ENCODE results near the gene PSMC5.

DNA sequence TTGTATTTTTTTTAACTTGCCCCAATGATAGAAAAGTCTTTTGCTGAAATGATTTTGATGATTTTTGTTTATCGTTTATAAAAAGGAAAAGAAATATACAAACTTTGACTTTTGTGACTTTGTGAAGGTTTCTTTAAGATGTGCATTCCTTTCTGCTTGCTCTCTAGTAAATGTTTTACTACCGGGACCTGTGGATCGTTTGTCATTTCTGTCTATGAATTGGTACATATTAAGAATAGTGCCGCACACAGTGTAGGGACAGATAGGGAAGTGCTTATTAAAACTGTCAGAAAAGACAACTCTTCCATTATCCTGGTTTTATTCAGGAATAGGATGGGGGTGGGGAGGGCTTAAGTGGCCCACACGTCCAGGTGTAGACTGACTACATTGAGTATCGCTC lies 8.1 kb upstream of the PSMC5 start:
- TF ChIP-seq, protein P1, sequence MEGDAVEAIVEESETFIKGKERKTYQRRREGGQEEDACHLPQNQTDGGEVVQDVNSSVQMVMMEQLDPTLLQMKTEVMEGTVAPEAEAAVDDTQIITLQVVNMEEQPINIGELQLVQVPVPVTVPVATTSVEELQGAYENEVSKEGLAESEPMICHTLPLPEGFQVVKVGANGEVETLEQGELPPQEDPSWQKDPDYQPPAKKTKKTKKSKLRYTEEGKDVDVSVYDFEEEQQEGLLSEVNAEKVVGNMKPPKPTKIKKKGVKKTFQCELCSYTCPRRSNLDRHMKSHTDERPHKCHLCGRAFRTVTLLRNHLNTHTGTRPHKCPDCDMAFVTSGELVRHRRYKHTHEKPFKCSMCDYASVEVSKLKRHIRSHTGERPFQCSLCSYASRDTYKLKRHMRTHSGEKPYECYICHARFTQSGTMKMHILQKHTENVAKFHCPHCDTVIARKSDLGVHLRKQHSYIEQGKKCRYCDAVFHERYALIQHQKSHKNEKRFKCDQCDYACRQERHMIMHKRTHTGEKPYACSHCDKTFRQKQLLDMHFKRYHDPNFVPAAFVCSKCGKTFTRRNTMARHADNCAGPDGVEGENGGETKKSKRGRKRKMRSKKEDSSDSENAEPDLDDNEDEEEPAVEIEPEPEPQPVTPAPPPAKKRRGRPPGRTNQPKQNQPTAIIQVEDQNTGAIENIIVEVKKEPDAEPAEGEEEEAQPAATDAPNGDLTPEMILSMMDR (IDR thresholded peaks at IDR 0.05): no peak
- TF ChIP-seq SMAD4 (CRISPR knock-in tag; IDR thresholded peaks at IDR 0.05) (no peak), ZNF232 (CRISPR knock-in tag; IDR thresholded peaks at IDR 0.05) (no peak), KAT7 (CRISPR knock-in tag; IDR thresholded peaks at IDR 0.05; ENCODE audit: borderline replicate concordance) (no peak), RELA (CRISPR knock-in tag; IDR thresholded peaks at IDR 0.05; ENCODE audit: borderline replicate concordance) (no peak), NR2C2 (CRISPR knock-in tag; IDR thresholded peaks at IDR 0.05) (no peak), NR3C1 (CRISPR knock-in tag; conservative IDR thresholded peaks at IDR 0.05; ENCODE audit: low read depth) (no peak)
- TF ChIP-seq, protein P2, sequence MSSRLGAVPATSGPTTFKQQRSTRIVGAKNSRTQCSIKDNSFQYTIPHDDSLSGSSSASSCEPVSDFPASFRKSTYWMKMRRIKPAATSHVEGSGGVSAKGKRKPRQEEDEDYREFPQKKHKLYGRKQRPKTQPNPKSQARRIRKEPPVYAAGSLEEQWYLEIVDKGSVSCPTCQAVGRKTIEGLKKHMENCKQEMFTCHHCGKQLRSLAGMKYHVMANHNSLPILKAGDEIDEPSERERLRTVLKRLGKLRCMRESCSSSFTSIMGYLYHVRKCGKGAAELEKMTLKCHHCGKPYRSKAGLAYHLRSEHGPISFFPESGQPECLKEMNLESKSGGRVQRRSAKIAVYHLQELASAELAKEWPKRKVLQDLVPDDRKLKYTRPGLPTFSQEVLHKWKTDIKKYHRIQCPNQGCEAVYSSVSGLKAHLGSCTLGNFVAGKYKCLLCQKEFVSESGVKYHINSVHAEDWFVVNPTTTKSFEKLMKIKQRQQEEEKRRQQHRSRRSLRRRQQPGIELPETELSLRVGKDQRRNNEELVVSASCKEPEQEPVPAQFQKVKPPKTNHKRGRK (CRISPR knock-in tag; IDR thresholded peaks at IDR 0.05; ENCODE audit: borderline replicate concordance): no peak
- TF ChIP-seq, protein P3, sequence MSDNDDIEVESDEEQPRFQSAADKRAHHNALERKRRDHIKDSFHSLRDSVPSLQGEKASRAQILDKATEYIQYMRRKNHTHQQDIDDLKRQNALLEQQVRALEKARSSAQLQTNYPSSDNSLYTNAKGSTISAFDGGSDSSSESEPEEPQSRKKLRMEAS (CRISPR knock-in tag; IDR thresholded peaks at IDR 0.05): no peak
- TF ChIP-seq, protein P4, sequence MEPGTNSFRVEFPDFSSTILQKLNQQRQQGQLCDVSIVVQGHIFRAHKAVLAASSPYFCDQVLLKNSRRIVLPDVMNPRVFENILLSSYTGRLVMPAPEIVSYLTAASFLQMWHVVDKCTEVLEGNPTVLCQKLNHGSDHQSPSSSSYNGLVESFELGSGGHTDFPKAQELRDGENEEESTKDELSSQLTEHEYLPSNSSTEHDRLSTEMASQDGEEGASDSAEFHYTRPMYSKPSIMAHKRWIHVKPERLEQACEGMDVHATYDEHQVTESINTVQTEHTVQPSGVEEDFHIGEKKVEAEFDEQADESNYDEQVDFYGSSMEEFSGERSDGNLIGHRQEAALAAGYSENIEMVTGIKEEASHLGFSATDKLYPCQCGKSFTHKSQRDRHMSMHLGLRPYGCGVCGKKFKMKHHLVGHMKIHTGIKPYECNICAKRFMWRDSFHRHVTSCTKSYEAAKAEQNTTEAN (CRISPR knock-in tag; IDR thresholded peaks at IDR 0.05): no peak

Data from WTC11 (cell line).